K562 (cell line): ENCODE data around the gene ATP6V0D1. TPM values are rescaled to one million over a fixed set of nuclear protein-coding genes. Genes with fewer than 3 reads are reported as not detected.

ENCODE experiments used
- ATAC-seq: fragments of 200-7000 bp; cut with Tn5 transposase; 3 replicates; pipeline ENCODE4 v1.9.1; 2020; ENCODE audit warnings: moderate library complexity
- BruUV-seq: library from RNA; stranded (reverse); fragments of 400-500 nt; replicated peaks from 2 replicates; lab custom pipeline; 2021; lab: Mats Ljungman, UMichigan
- CTCF ChIA-PET: fragments of 300-600 bp; formaldehyde crosslinking; extraction: SDS; loops from one replicate; lab custom pipeline; 2021; ENCODE audit warnings: low intra/inter-chr PET ratio; lab: Yijun Ruan, JAX
- POLR2A ChIA-PET: fragments of 300-600, 350-650 bp; sonication (Branson Sonifier 250); formaldehyde crosslinking; extraction: SDS; loops from one replicate; lab custom pipeline; 2021; ENCODE audit warnings: antibody characterized with exemption, inconsistent platforms; lab: Yijun Ruan, JAX
- DNase-seq, 4 experiments: peaks; one replicate each; pipeline versions ENCODE4 v3.0.0 to v3.0.0-alpha.2; 2011 to 2018; ENCODE audit warnings: low spot score in 3 of 4, mixed read lengths in 3 of 4; ENCODE audit errors: extremely low read depth in 1 of 4
- FAIRE-seq: peaks from 2 replicates; lab custom pipeline; 2011; peaks lifted over from hg19 to GRCh38; lab: Jason Lieb, UNC
- H2AFZ ChIP-seq: 2 replicates; pipeline ENCODE4 v1.6.0; 2011; ENCODE audit warnings: low read depth, low read length, control low read depth, inconsistent platforms
- H3K27ac ChIP-seq: fragments of 200-600 bp; 3 replicates; pipeline ENCODE4 v1.8.0; 2011; ENCODE audit warnings: low read depth, mild to moderate bottlenecking, control low read depth, inconsistent platforms, low read length, moderate library complexity, mixed read lengths; ENCODE audit errors: extremely low read depth
- H3K27me3 ChIP-seq, 2 experiments: fragments of 300-600 bp in 1 of 2; 2 replicates in 1 of 2; 3 replicates in 1 of 2; pipeline versions ENCODE4 v1.6.0 to v1.8.0; 2011; ENCODE audit warnings: inconsistent platforms in 2 of 2, low read length in 2 of 2, mild to moderate bottlenecking in 1 of 2, mixed read lengths in 1 of 2, moderate library complexity in 1 of 2; ENCODE audit not compliant: control insufficient read depth in 2 of 2, insufficient read depth in 2 of 2
- H3K36me3 ChIP-seq: fragments of 300-600 bp; 3 replicates; pipeline ENCODE4 v1.8.0; 2011; ENCODE audit warnings: mild to moderate bottlenecking, low read length, inconsistent platforms; ENCODE audit not compliant: control insufficient read depth, insufficient read depth
- H3K4me1 ChIP-seq, 2 experiments: fragments of 200-600 bp in 1 of 2; replicated peaks in 1 of 2; 2 replicates in 1 of 2; 3 replicates in 1 of 2; pipeline versions ENCODE4 v1.5.1 to v1.8.0; 2011; ENCODE audit warnings: inconsistent platforms in 2 of 2, low read length in 2 of 2, mild to moderate bottlenecking in 1 of 2, mixed read lengths in 1 of 2, moderate library complexity in 1 of 2; ENCODE audit not compliant: control insufficient read depth in 2 of 2, insufficient read depth in 2 of 2
- H3K4me2 ChIP-seq: 2 replicates; pipeline ENCODE4 v1.6.1; 2011; ENCODE audit warnings: low read length, control low read depth, inconsistent platforms, mixed read lengths; ENCODE audit not compliant: insufficient read depth
- H3K4me3 ChIP-seq: fragments of 200-600 bp; sonication (generic), shearing (Covaris generic); 2 replicates; pipeline ENCODE4 v1.5.1; 2016; ENCODE audit warnings: control low read depth, inconsistent platforms
- H3K79me2 ChIP-seq: fragments of 200-600 bp; 3 replicates; pipeline ENCODE4 v1.8.0; 2011; ENCODE audit warnings: low read length, inconsistent platforms; ENCODE audit not compliant: control insufficient read depth, insufficient read depth
- H3K9ac ChIP-seq, 2 experiments: 2 replicates each; pipeline versions ENCODE4 v1.6.0 to v1.6.1; 2011; ENCODE audit warnings: low read depth in 2 of 2, low read length in 2 of 2, control low read depth in 1 of 2, inconsistent platforms in 1 of 2, mild to moderate bottlenecking in 1 of 2, mixed read lengths in 1 of 2; ENCODE audit not compliant: insufficient read depth in 1 of 2
- H3K9me1 ChIP-seq: one replicate; pipeline ENCODE4 v1.6.0; 2011; ENCODE audit warnings: inconsistent platforms, mild to moderate bottlenecking, low read length, moderate library complexity; ENCODE audit not compliant: control insufficient read depth, insufficient read depth
- H3K9me3 ChIP-seq: replicated peaks from 2 replicates; pipeline ENCODE4 v1.5.1; 2011; ENCODE audit warnings: low read depth, low read length, inconsistent platforms; ENCODE audit not compliant: control insufficient read depth, insufficient read depth
- H4K20me1 ChIP-seq: replicated peaks from 2 replicates; pipeline ENCODE4 v1.6.1; 2011; ENCODE audit warnings: low read length, inconsistent platforms, mixed read lengths; ENCODE audit not compliant: control insufficient read depth, insufficient read depth
- ELF1 ChIP-seq: fragments of 200-800 bp; sonication (Bioruptor generic); IDR thresholded peaks from 2 replicates; pipeline ENCODE4 v1.6.1; 2016; ENCODE audit warnings: missing genetic modification characterization, missing compliant biosample characterization
- HDGF ChIP-seq: fragments of 450-650 bp; IDR thresholded peaks from 2 replicates; pipeline ENCODE4 v1.6.1; 2016
- HSF4 ChIP-seq: fragments of 250-450 bp; sonication (Bioruptor Pico); IDR thresholded peaks from 2 replicates; pipeline ENCODE4 v2.1.2; 2022; ENCODE audit warnings: mild to moderate bottlenecking, moderate library complexity, borderline replicate concordance
- POLR2H ChIP-seq: IDR thresholded peaks from 2 replicates; pipeline ENCODE4 v1.6.1; 2016; ENCODE audit warnings: missing genetic modification characterization, low read depth, mild to moderate bottlenecking, control low read depth, missing compliant biosample characterization, moderate library complexity
- POLR3A ChIP-seq: IDR thresholded peaks from 2 replicates; pipeline ENCODE4 v1.6.1; 2011; ENCODE audit warnings: borderline replicate concordance, mild to moderate bottlenecking, moderate library complexity; ENCODE audit not compliant: insufficient read length, insufficient read depth; ENCODE audit errors: extremely low read depth
- SMARCB1 ChIP-seq: IDR thresholded peaks from 2 replicates; pipeline ENCODE4 v1.6.1; 2011; ENCODE audit warnings: improper control_type of control experiment, low read depth; ENCODE audit not compliant: insufficient read length
- TCF7 ChIP-seq: sonication (generic); IDR thresholded peaks from 2 replicates; pipeline ENCODE4 v1.6.1; 2016; ENCODE audit warnings: antibody characterized with exemption, borderline replicate concordance
- WGBS: fragments of 100-300 bp; shearing (Covaris generic); methylation state at CpG from one replicate; pipeline ENCODE4 v1.1.6; 2016; ENCODE audit warnings: low coverage, mixed read lengths; ENCODE audit not compliant: insufficient coverage; ENCODE audit errors: missing lambda C conversion rate; 5-methylcytosine and 5-hydroxymethylcytosine counted together
- in situ Hi-C: fragments of 300-500 bp; cut with MboI; formaldehyde crosslinking; loops from 4 replicates; pipeline ENCODE4 v1.15.0; 2018; ENCODE audit warnings: inconsistent platforms, mixed read lengths
- intact Hi-C: fragments of 100-400 bp; cut with micrococcal nuclease; formaldehyde crosslinking; loops from 2 replicates; pipeline ENCODE4 v1.14.2; 2022
- polyA plus RNA-seq, 8 experiments: library from polyadenylated mRNA; depleted of rRNA in 4 of 8; stranded (reverse) in 5 of 8; unstranded in 3 of 8; fragments of >200 nt; fragmentation: Nextera tagmentation in 2 of 8; fragmentation: Illumina TruSeq in 1 of 8; extraction: Ambion mirVana in 2 of 8; extraction: Trizol in 1 of 8; gene quantifications; 2 replicates each; pipeline versions ENCODE4 v1.2.1 to v1.2.3, GENCODE V29; 2011 to 2014; ENCODE audit warnings: inconsistent platforms in 1 of 8, missing spikeins in 1 of 8
- total RNA-seq, 7 experiments: library from RNA; depleted of rRNA in 6 of 7; stranded (reverse); fragments of >200 nt in 6 of 7; fragmentation: Illumina TruSeq in 2 of 7; extraction: Trizol in 2 of 7; gene quantifications; 2 replicates each; pipeline versions ENCODE4 v1.2.1 to v1.2.3, GENCODE V29; 2011 to 2021; ENCODE audit warnings: low replicate concordance in 1 of 7
- TF ChIP-seq, protein P1 (sequence below): sonication (generic); formaldehyde crosslinking; IDR thresholded peaks from 2 replicates; pipeline ENCODE4 v1.8.0; 2022; ENCODE audit warnings: mild to moderate bottlenecking, missing genetic modification reagents
- TF ChIP-seq, protein P2 (sequence below): sonication (generic); IDR thresholded peaks from 2 replicates; pipeline ENCODE4 v1.6.1; 2016
- TF ChIP-seq, protein P3 (sequence below): IDR thresholded peaks from 3 replicates; pipeline ENCODE4 v1.6.1; 2011; ENCODE audit warnings: borderline replicate concordance, mild to moderate bottlenecking; ENCODE audit not compliant: insufficient read length, insufficient read depth

ATP6V0D1 gene
- total and polyA plus RNA-seq, 9 of the 15 experiments (the other 6 are each of a cell fraction or from before 2014, with no cell fraction given) = 23.2 to 69.7 (median 45.6) TPM

DNA sequence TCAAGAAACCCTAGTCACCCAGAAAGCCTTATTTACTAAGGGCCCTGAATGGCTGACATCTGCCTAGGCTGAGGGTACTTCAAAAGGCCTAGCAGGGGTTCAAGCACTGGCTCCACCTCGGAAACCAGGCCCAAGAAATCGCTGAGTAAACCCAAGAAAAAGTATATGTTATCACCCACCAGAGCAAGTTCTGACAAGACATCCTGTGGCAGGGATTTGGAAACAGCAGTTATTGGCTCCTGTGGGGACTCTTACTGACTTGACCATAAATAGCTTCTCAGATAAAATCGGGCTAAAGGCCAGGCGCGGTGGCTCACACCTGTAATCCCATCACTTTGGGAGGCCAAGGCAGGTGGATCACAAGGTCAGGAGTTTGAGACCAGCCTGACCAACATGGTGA, 12.2 kb downstream of the ATP6V0D1 start:
- Histone ChIP-seq H3K27ac (no peak overlapping the region), H4K20me1 (peaks cover 34% of the 10 kb centered on the region), H3K4me2 (no peak overlapping the region), H3K9ac (no peak overlapping the region), H2AFZ (no peak overlapping the region), H3K4me3 (no peak overlapping the region), H3K4me1 (peaks cover 11 to 13% of the 10 kb centered on the region in 2 experiments; a peak in 4 of 5 replicates), H3K36me3 (peaks cover 14% of the 10 kb centered on the region; the same call in 2 of the 3 replicates), H3K9me3 (no peaks in the 10 kb centered on the region), H3K27me3 (no peaks in the 10 kb centered on the region), H3K9me1 (peaks cover 7% of the 10 kb centered on the region), H3K79me2 (peaks cover 48% of the 10 kb centered on the region)
- intact Hi-C loops (loop anchor here (5.0 to 10.0 kb wide), 2 partner anchors 206 to 514 kb away; no protein-coding TSS in a partner anchor), in situ Hi-C loops (no loop called here)
- BruUV-seq = no TSS peak
- ChIA-PET CTCF (no interaction called here), POLR2A (interaction anchor here (1.0 kb wide), 1 partner anchor 46 kb away, joined by 3 read pairs; no protein-coding TSS in a partner anchor)
- FAIRE-seq (no peak), ATAC-seq (no peak), DNase-seq (no peak)
- 45% methylated on average over 5 of the region's 5 CpGs for WGBS
- TF ChIP-seq, protein P1, sequence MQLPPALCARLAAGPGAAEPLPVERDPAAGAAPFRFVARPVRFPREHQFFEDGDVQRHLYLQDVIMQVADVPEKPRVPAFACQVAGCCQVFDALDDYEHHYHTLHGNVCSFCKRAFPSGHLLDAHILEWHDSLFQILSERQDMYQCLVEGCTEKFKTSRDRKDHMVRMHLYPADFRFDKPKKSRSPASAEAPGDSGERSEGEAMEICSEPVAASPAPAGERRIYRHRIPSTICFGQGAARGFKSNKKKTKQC (CRISPR knock-in tag) = no peak

- H3K9me1 ChIP-seq = peaks cover 7% of the 10 kb centered on the region
- CTCF ChIA-PET = interaction anchor here (1.3 kb wide), 1 partner anchor 38 kb away, joined by 4 read pairs; no protein-coding TSS in a partner anchor
- in situ Hi-C loops (no loop called here), intact Hi-C loops (loop anchor here (5.0 to 10.0 kb wide), 2 partner anchors 204 to 512 kb away; no protein-coding TSS in a partner anchor)
- H3K36me3 ChIP-seq = peaks cover 20% of the 10 kb centered on the region; the same call in 2 of the 3 replicates
- FAIRE-seq (no peak), DNase-seq (no peak), ATAC-seq (no peak)
- peaks cover 41% of the 10 kb centered on the region for H4K20me1 ChIP-seq
- no peaks in the 10 kb centered on the region for H3K9me3 ChIP-seq
- BruUV-seq = no TSS peak
- peaks cover 13 to 15% of the 10 kb centered on the region in 2 experiments; a peak in 4 of 5 replicates for H3K4me1 ChIP-seq
- POLR2A ChIA-PET = no interaction called here
- 70% methylated on average over 5 of the region's 6 CpGs for WGBS
- H3K4me2 ChIP-seq = no peak overlapping the region
- no peak overlapping the region for H3K9ac ChIP-seq
- TF ChIP-seq, protein P2, sequence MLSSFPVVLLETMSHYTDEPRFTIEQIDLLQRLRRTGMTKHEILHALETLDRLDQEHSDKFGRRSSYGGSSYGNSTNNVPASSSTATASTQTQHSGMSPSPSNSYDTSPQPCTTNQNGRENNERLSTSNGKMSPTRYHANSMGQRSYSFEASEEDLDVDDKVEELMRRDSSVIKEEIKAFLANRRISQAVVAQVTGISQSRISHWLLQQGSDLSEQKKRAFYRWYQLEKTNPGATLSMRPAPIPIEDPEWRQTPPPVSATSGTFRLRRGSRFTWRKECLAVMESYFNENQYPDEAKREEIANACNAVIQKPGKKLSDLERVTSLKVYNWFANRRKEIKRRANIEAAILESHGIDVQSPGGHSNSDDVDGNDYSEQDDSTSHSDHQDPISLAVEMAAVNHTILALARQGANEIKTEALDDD = no peak
- TF ChIP-seq, protein P3, sequence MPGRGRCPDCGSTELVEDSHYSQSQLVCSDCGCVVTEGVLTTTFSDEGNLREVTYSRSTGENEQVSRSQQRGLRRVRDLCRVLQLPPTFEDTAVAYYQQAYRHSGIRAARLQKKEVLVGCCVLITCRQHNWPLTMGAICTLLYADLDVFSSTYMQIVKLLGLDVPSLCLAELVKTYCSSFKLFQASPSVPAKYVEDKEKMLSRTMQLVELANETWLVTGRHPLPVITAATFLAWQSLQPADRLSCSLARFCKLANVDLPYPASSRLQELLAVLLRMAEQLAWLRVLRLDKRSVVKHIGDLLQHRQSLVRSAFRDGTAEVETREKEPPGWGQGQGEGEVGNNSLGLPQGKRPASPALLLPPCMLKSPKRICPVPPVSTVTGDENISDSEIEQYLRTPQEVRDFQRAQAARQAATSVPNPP = no peak
- TF ChIP-seq POLR3A (no peak), HSF4 (CRISPR knock-in tag) (no peak), ELF1 (tag) (no peak), TCF7 (no peak), SMARCB1 (no peak), POLR2H (tag) (no peak), HDGF (no peak)
- H3K27me3 ChIP-seq = no peaks in the 10 kb centered on the region
- no peak overlapping the region for H3K27ac ChIP-seq
- H3K79me2 ChIP-seq = peaks cover 44% of the 10 kb centered on the region
- no peak overlapping the region for H2AFZ ChIP-seq
- H3K4me3 ChIP-seq = no peak overlapping the region
These were observed 14.4 kb downstream of the ATP6V0D1 start for GRCh38 chr16:67466581-67466980.
